B cell (primary cell): ENCODE data around the gene NOL3. TPM values are rescaled to one million over a fixed set of nuclear protein-coding genes. Genes with fewer than 3 reads are reported as not detected.
A peak's percentile ranks its signal among the peaks of the same experiment; 100 is the strongest.

Experiments
- ATAC-seq: fragments of 200-7000 bp; cut with Tn5 transposase; one replicate; pipeline ENCODE4 v1.10.0; 2021; ENCODE audit warnings: low read depth, mild to moderate bottlenecking, moderate number of reproducible peaks, moderate library complexity
- CTCF ChIA-PET: fragments of 350-600 bp; sonication (Branson Sonifier 250); formaldehyde crosslinking; loops from one replicate; lab custom pipeline; 2021; ENCODE audit warnings: antibody characterized with exemption, inconsistent platforms; lab: Charles Lee
- POLR2A ChIA-PET: fragments of 350-600 bp; sonication (Branson Sonifier 250); formaldehyde crosslinking; loops from one replicate; lab custom pipeline; 2021; ENCODE audit warnings: antibody characterized with exemption; lab: Charles Lee
- DNase-seq: peaks from one replicate; pipeline ENCODE4 v3.0.0; 2013
- H2AFZ ChIP-seq: 2 replicates; pipeline ENCODE4 v1.6.1; 2012; ENCODE audit warnings: mild to moderate bottlenecking, low read depth, low read length; ENCODE audit not compliant: insufficient read depth, poor library complexity, severe bottlenecking
- H3K27ac ChIP-seq, 2 donors: 1 replicate in 1 of 2; 2 replicates in 1 of 2; pipeline ENCODE4 v1.5.1; 2012 to 2013; ENCODE audit warnings: low read length in 2 of 2, mild to moderate bottlenecking in 2 of 2, moderate library complexity in 1 of 2
- H3K27me3 ChIP-seq, 4 experiments: fragments of 200-600 bp in 1 of 4; sonication (generic) in 1 of 4; replicated peaks in 1 of 4; 1 replicate in 2 of 4; 2 replicates in 2 of 4; pipeline versions ENCODE4 v1.6.1 to v1.7.0; 2013 to 2016; ENCODE audit warnings: low read length in 3 of 4, mild to moderate bottlenecking in 2 of 4, mixed read lengths in 1 of 4, moderate library complexity in 1 of 4; ENCODE audit not compliant: insufficient read depth in 4 of 4, control insufficient read depth in 3 of 4; ENCODE audit errors: control extremely low read depth in 1 of 4
- H3K36me3 ChIP-seq, 2 experiments: replicated peaks in 1 of 2; 1 replicate in 1 of 2; 2 replicates in 1 of 2; pipeline versions ENCODE4 v1.6.1 to v1.7.1; 2013; ENCODE audit warnings: low read length in 1 of 2; ENCODE audit not compliant: insufficient read depth in 2 of 2, control insufficient read depth in 1 of 2; ENCODE audit errors: control extremely low read depth in 1 of 2, extremely low read depth in 1 of 2
- H3K4me1 ChIP-seq, 2 donors: fragments of 200-600 bp in 1 of 2; sonication (generic) in 1 of 2; 1 replicate in 1 of 2; 2 replicates in 1 of 2; pipeline versions ENCODE4 v1.5.1 to v1.6.1; 2013 to 2017; ENCODE audit warnings: low read length in 2 of 2; ENCODE audit not compliant: control insufficient read depth in 2 of 2, insufficient read depth in 2 of 2
- H3K4me2 ChIP-seq: replicated peaks from 2 replicates; pipeline ENCODE3; 2012; ENCODE audit warnings: mild to moderate bottlenecking, low read depth, low read length; ENCODE audit not compliant: poor library complexity, severe bottlenecking
- H3K4me3 ChIP-seq, 5 experiments: fragments of 200-600 bp in 1 of 5; sonication (generic) in 1 of 5; 1 replicate in 3 of 5; 2 replicates in 2 of 5; pipeline versions ENCODE4 v1.5.1 to v1.7.0; 2011 to 2016; ENCODE audit warnings: low read length in 4 of 5, mild to moderate bottlenecking in 4 of 5, low read depth in 2 of 5, control low read depth in 1 of 5, moderate library complexity in 1 of 5; ENCODE audit not compliant: insufficient read depth in 1 of 5; ENCODE audit errors: control extremely low read depth in 1 of 5, extremely low read depth in 1 of 5
- H3K79me2 ChIP-seq: fragments of 200-600 bp; sonication (generic); one replicate; pipeline ENCODE4 v1.6.0; 2016; ENCODE audit warnings: low read length; ENCODE audit not compliant: control insufficient read depth, insufficient read depth
- H3K9ac ChIP-seq: fragments of 200-600 bp; sonication (generic); 2 replicates; pipeline ENCODE4 v1.6.1; 2017; ENCODE audit warnings: mild to moderate bottlenecking, low read length, moderate library complexity
- H3K9me3 ChIP-seq, 3 donors: one replicate each; pipeline versions ENCODE4 v1.6.1 to v1.7.1; 2013; ENCODE audit warnings: low read length in 2 of 3; ENCODE audit not compliant: control insufficient read depth in 2 of 3, insufficient read depth in 1 of 3; ENCODE audit errors: control extremely low read depth in 1 of 3
- H4K20me1 ChIP-seq: 2 replicates; pipeline ENCODE4 v1.6.0; 2012; ENCODE audit warnings: mild to moderate bottlenecking, low read length; ENCODE audit not compliant: insufficient read depth, control insufficient read depth, poor library complexity, severe bottlenecking
- H3K27ac Mint-ChIP-seq: one replicate; pipeline ENCODE4 v1.8.0; 2021; ENCODE audit warnings: mixed read lengths
- H3K27me3 Mint-ChIP-seq: one replicate; pipeline ENCODE4 v1.8.0; 2021; ENCODE audit warnings: mixed read lengths
- H3K4me1 Mint-ChIP-seq: one replicate; pipeline ENCODE4 v1.8.0; 2021; ENCODE audit warnings: mixed read lengths
- H3K4me3 Mint-ChIP-seq: one replicate; pipeline ENCODE4 v1.8.0; 2021; ENCODE audit warnings: mixed read lengths
- H3K9me3 Mint-ChIP-seq: one replicate; pipeline ENCODE4 v1.8.0; 2022; ENCODE audit warnings: mixed read lengths; ENCODE audit not compliant: insufficient read depth
- EZH2 ChIP-seq: IDR thresholded peaks from 2 replicates; pipeline ENCODE4 v1.6.1; 2012; ENCODE audit warnings: borderline replicate concordance, low read depth, mild to moderate bottlenecking, moderate library complexity, low read length; ENCODE audit not compliant: insufficient read depth, poor library complexity, severe bottlenecking
- WGBS: methylation state at CpG from one replicate; pipeline ENCODE4 v1.1.5; 2013; ENCODE audit warnings: missing lambda C conversion rate; ENCODE audit not compliant: insufficient coverage; 5-methylcytosine and 5-hydroxymethylcytosine counted together
- intact Hi-C: fragments of 100-400 bp; cut with micrococcal nuclease; formaldehyde crosslinking; loops from one replicate; pipeline ENCODE4 v1.10.0; 2022
- polyA plus RNA-seq: library from polyadenylated mRNA; depleted of rRNA; stranded (reverse); fragments of >200 nt; gene quantifications from 2 replicates; pipeline ENCODE4 v1.2.3, GENCODE V29; 2012
- total RNA-seq, 2 donors: library from RNA; stranded (reverse); fragments of 120-200 nt in 1 of 2; gene quantifications; 1 replicate in 1 of 2; 2 replicates in 1 of 2; pipeline versions ENCODE4 v1.2.3 to v1.2.4, GENCODE V29; 2013 to 2022
- TF ChIP-seq, protein P1 (sequence below): fragments of 200-600 bp; IDR thresholded peaks from one replicate; pipeline ENCODE4 v1.8.0; 2022; ENCODE audit warnings: antibody characterized with exemption, mild to moderate bottlenecking

Gene NOL3
- total and polyA plus RNA-seq, 2 donors (not counting 1 experiment from before 2014, with no cell fraction given): 0.60 to 0.96 TPM

DNA sequence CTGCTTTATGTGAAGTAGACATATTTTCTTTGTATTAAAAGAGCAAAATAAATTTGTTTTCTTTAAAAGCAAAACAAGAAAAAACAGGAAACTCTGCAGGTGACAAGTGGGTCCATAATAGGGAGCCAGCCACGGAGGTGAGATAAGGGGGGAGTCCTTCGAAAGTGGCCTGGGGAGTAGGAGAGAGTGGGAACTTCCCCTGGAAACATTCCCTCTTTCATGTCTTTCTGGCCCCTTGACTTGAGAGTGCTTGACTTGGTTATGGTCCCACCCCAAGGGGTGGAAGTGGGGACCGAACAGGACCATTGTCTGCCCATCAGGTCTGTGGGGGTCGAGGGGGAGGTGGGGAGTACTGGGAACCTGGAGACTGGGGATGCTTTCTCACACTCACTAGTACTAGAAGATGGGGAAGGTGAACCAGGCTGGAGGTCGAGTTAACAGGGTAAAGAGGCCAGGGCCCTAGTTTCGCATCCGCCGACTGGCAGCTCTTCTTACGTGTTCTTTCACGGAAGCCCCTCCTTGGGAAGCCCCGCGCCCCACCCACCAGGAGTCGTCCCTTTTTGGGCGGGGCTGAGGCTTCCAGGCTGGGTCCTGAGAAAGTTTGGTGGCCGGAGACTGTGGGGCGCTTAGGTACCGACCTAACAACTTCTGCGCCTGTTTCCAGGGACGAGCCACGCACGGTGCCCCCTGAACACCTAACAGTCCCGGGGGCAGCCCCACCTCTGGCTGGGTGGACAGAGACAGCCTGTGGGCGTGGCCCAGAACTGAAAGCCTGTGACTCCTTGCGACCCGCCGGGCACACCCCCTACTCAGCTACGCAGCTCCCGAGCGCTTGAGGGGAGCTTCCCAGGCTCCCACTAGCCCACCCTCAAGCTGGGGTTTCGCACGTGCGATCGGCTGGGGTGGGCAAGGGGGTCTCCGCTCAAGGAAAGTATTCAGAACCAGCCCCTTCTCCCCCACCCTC lies 11.4 kb upstream of the NOL3 start:
- intact Hi-C loops: loop anchor here (1.0 kb wide), 5 partner anchors 24 to 182 kb away; partner anchors contain the start of genes CBFB, MATCAP1, PHAF1 and TMEM208
- H4K20me1 ChIP-seq: peaks cover 58% of the 10 kb centered on the region
- no peak for TF ChIP-seq EZH2
- TF ChIP-seq, protein P1, sequence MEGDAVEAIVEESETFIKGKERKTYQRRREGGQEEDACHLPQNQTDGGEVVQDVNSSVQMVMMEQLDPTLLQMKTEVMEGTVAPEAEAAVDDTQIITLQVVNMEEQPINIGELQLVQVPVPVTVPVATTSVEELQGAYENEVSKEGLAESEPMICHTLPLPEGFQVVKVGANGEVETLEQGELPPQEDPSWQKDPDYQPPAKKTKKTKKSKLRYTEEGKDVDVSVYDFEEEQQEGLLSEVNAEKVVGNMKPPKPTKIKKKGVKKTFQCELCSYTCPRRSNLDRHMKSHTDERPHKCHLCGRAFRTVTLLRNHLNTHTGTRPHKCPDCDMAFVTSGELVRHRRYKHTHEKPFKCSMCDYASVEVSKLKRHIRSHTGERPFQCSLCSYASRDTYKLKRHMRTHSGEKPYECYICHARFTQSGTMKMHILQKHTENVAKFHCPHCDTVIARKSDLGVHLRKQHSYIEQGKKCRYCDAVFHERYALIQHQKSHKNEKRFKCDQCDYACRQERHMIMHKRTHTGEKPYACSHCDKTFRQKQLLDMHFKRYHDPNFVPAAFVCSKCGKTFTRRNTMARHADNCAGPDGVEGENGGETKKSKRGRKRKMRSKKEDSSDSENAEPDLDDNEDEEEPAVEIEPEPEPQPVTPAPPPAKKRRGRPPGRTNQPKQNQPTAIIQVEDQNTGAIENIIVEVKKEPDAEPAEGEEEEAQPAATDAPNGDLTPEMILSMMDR: no peak
- under 1% methylated on average over 30 of the region's 34 CpGs for WGBS
- H3K4me1 Mint-ChIP-seq: peaks cover 58% of the 10 kb centered on the region
- H3K79me2 ChIP-seq: no peaks in the 10 kb centered on the region
- ChIA-PET CTCF (interaction anchor here (0.6 to 2.3 kb wide), 9 partner anchors 10 to 252 kb away, joined by 3 to 15 read pairs (median 3); partner anchors contain the start of gene NOL3), POLR2A (interaction anchor here (0.6 to 1.1 kb wide), 6 partner anchors 8 to 143 kb away, joined by 3 to 5 read pairs (median 3); partner anchors contain the start of genes B3GNT9 and CBFB)
- peak overlapping the region; percentile 97 to 99 for H3K27ac ChIP-seq
- peaks cover 16% of the 10 kb centered on the region for H3K27me3 Mint-ChIP-seq
- peak overlapping the region; percentile 76 for H2AFZ ChIP-seq
- H3K9ac ChIP-seq: peak overlapping the region; percentile 98
- H3K9me3 Mint-ChIP-seq: no peaks in the 10 kb centered on the region
- H3K27ac Mint-ChIP-seq: peak overlapping the region; percentile 97
- peaks cover 0 to 27% (median 0%) of the 10 kb centered on the region in 3 donors for H3K9me3 ChIP-seq
- H3K4me3 ChIP-seq: peak overlapping the region; percentile 59 to 98 (median 96)
- no peaks in the 10 kb centered on the region for H3K36me3 ChIP-seq
- peak; percentile 92 for DNase-seq
- peak overlapping the region; percentile 92 for H3K4me3 Mint-ChIP-seq
- peaks cover 52 to 71% of the 10 kb centered on the region in 2 donors for H3K4me1 ChIP-seq
- H3K4me2 ChIP-seq: peak overlapping the region; percentile 99
- H3K27me3 ChIP-seq: peaks cover 0 to 40% (median 19%) of the 10 kb centered on the region in 4 experiments
- ATAC-seq: peak; percentile 55
